CD14-positive monocyte (primary cell): Measurements from ENCODE around the gene STXBP6. TPM values are rescaled to one million over a fixed set of nuclear protein-coding genes. Genes with fewer than 3 reads are reported as not detected.

ENCODE experiments used
- DNase-seq, 3 donors: peaks; one replicate each; pipeline ENCODE4 v3.0.0-alpha.2; 2011 to 2022
- H2AFZ ChIP-seq: 2 replicates; pipeline ENCODE4 v1.6.0; 2012; ENCODE audit warnings: mild to moderate bottlenecking, low read depth, low read length, inconsistent platforms; ENCODE audit not compliant: insufficient read depth, poor library complexity, severe bottlenecking
- H3K27ac ChIP-seq, 2 donors: 1 replicate in 1 of 2; 2 replicates in 1 of 2; pipeline ENCODE4 v1.5.1; 2012 to 2013; ENCODE audit warnings: low read length in 2 of 2, control low read depth in 1 of 2, inconsistent platforms in 1 of 2, low read depth in 1 of 2, mild to moderate bottlenecking in 1 of 2
- H3K27me3 ChIP-seq, 2 donors: one replicate each; pipeline versions ENCODE4 v1.6.0 to v1.6.1; 2011 to 2013; ENCODE audit warnings: low read length in 2 of 2; ENCODE audit not compliant: control insufficient read depth in 2 of 2, insufficient read depth in 2 of 2
- H3K36me3 ChIP-seq, 2 donors: replicated peaks in 1 of 2; 1 replicate in 1 of 2; 2 replicates in 1 of 2; pipeline versions ENCODE4 v1.5.1 to v1.6.1; 2012 to 2013; ENCODE audit warnings: low read length in 2 of 2, control low read depth in 1 of 2, inconsistent platforms in 1 of 2, mild to moderate bottlenecking in 1 of 2; ENCODE audit not compliant: insufficient read depth in 2 of 2, control insufficient read depth in 1 of 2
- H3K4me1 ChIP-seq, 2 donors: 1 replicate in 1 of 2; 2 replicates in 1 of 2; pipeline versions ENCODE4 v1.5.1 to v1.6.1; 2012 to 2013; ENCODE audit warnings: low read length in 2 of 2, control low read depth in 1 of 2, inconsistent platforms in 1 of 2, mild to moderate bottlenecking in 1 of 2, moderate library complexity in 1 of 2; ENCODE audit not compliant: insufficient read depth in 2 of 2, control insufficient read depth in 1 of 2
- H3K4me2 ChIP-seq: replicated peaks from 2 replicates; pipeline ENCODE3; 2012; ENCODE audit warnings: low read length, moderate library complexity, mild to moderate bottlenecking; ENCODE audit not compliant: poor library complexity, severe bottlenecking; ENCODE audit errors: extremely low read depth
- H3K4me3 ChIP-seq, 3 experiments: fragments of 200-600 bp in 1 of 3; sonication (generic) in 1 of 3; replicated peaks in 1 of 3; 1 replicate in 2 of 3; 2 replicates in 1 of 3; pipeline ENCODE4 v1.5.1; 2011 to 2013; ENCODE audit warnings: low read length in 3 of 3, mild to moderate bottlenecking in 3 of 3, control low read depth in 2 of 3, low read depth in 2 of 3, inconsistent platforms in 1 of 3, moderate library complexity in 1 of 3
- H3K79me2 ChIP-seq: 2 replicates; pipeline ENCODE4 v1.6.0; 2012; ENCODE audit warnings: mild to moderate bottlenecking, control low read depth, inconsistent platforms, low read length, moderate library complexity; ENCODE audit not compliant: insufficient read depth
- H3K9ac ChIP-seq: 2 replicates; pipeline ENCODE4 v1.6.0; 2017; ENCODE audit warnings: low read length, mild to moderate bottlenecking; ENCODE audit not compliant: insufficient read depth, poor library complexity, severe bottlenecking
- H3K9me3 ChIP-seq, 2 donors: replicated peaks in 1 of 2; 1 replicate in 1 of 2; 2 replicates in 1 of 2; pipeline versions ENCODE4 v1.5.1 to v1.6.1; 2012 to 2013; ENCODE audit warnings: low read length in 2 of 2, control low read depth in 1 of 2; ENCODE audit not compliant: control insufficient read depth in 1 of 2, insufficient read depth in 1 of 2
- H4K20me1 ChIP-seq: 2 replicates; pipeline ENCODE4 v1.6.0; 2012; ENCODE audit warnings: mild to moderate bottlenecking, low read length, control low read depth, moderate library complexity; ENCODE audit not compliant: insufficient read depth
- H3K27ac Mint-ChIP-seq, 7 donors: one replicate each; pipeline ENCODE4 v1.8.0; 2020; ENCODE audit warnings: mild to moderate bottlenecking in 7 of 7, mixed read lengths in 7 of 7, moderate library complexity in 6 of 7, inconsistent platforms in 2 of 7
- H3K27me3 Mint-ChIP-seq, 3 donors: one replicate each; pipeline ENCODE4 v1.8.0; 2021 to 2022; ENCODE audit warnings: low read depth in 3 of 3, mild to moderate bottlenecking in 3 of 3, mixed read lengths in 3 of 3, moderate library complexity in 3 of 3, inconsistent platforms in 1 of 3
- H3K36me3 Mint-ChIP-seq, 2 donors: one replicate each; pipeline ENCODE4 v1.8.0; 2020; ENCODE audit warnings: mixed read lengths in 2 of 2, inconsistent platforms in 1 of 2, mild to moderate bottlenecking in 1 of 2
- H3K4me1 Mint-ChIP-seq: one replicate; pipeline ENCODE4 v1.8.0; 2020; ENCODE audit warnings: mild to moderate bottlenecking, mixed read lengths
- H3K4me3 Mint-ChIP-seq, 2 donors: one replicate each; pipeline ENCODE4 v1.8.0; 2020; ENCODE audit warnings: mild to moderate bottlenecking in 2 of 2, mixed read lengths in 2 of 2, moderate library complexity in 1 of 2
- H3K9me3 Mint-ChIP-seq, 7 donors: one replicate each; pipeline ENCODE4 v1.8.0; 2020 to 2022; ENCODE audit warnings: mixed read lengths in 7 of 7, mild to moderate bottlenecking in 6 of 7, moderate library complexity in 6 of 7, inconsistent platforms in 2 of 7
- CTCF ChIP-seq: fragments of 200-600 bp; IDR thresholded peaks from one replicate; pipeline ENCODE4 v1.8.0; 2022; ENCODE audit warnings: antibody characterized with exemption, mild to moderate bottlenecking
- WGBS: methylation state at CpG from one replicate; pipeline ENCODE4 v1.1.5; 2013; ENCODE audit warnings: missing lambda C conversion rate; ENCODE audit not compliant: insufficient coverage; 5-methylcytosine and 5-hydroxymethylcytosine counted together
- intact Hi-C, 2 donors: fragments of 100-400 bp; cut with micrococcal nuclease; formaldehyde crosslinking; loops; one replicate each; pipeline versions ENCODE4 v1.15.0 to v1.15.1; 2023
- polyA plus RNA-seq, 3 donors: library from polyadenylated mRNA; depleted of rRNA in 1 of 3; unstranded in 2 of 3; stranded (reverse) in 1 of 3; fragments of 300-500 nt in 2 of 3; fragments of >200 nt in 1 of 3; fragmentation: Illumina TruSeq in 2 of 3; gene quantifications; 1 replicate in 2 of 3; 2 replicates in 1 of 3; pipeline ENCODE4 v1.2.3, GENCODE V29; 2012 to 2021

Gene STXBP6
- polyA plus RNA-seq, 3 donors: 0.05 to 0.25 (median 0.08) TPM

DNA sequence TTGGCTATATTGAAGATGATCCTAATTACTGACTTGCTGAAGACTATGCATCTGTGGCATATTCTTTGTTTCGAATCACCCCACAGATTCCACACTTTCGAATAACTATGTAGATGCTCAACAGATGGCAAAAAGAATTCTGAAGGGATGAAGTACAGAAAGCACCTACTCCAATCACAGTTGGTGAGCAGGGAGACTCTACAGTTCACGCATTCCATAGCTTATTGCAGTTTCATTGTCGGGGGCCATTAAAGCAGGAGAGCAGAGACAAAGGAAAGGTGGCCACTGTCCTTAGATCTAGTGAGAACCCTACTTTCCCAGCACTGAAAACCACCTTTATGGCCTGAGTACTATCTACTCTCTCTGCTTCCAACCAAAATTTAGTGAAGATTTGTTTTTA is 191.9 kb downstream of the STXBP6 start:
- no peak for DNase-seq
- intact Hi-C loops: no loop called here
- Mint-ChIP-seq H3K27ac (no peak overlapping the region), H3K4me3 (no peak overlapping the region), H3K36me3 (no peaks in the 10 kb centered on the region), H3K27me3 (peaks cover 0 to 2% (median 2%) of the 10 kb centered on the region in 3 donors), H3K4me1 (peaks cover 4% of the 10 kb centered on the region), H3K9me3 (peaks cover 0 to 2% (median 0%) of the 10 kb centered on the region in 7 donors)
- Histone ChIP-seq H3K27me3 (peaks cover 0 to 2% of the 10 kb centered on the region in 2 donors), H3K79me2 (no peaks in the 10 kb centered on the region), H3K9ac (no peak overlapping the region), H3K4me3 (no peak overlapping the region), H3K4me1 (no peaks in the 10 kb centered on the region), H2AFZ (no peak overlapping the region), H4K20me1 (no peaks in the 10 kb centered on the region), H3K27ac (no peak overlapping the region), H3K9me3 (no peaks in the 10 kb centered on the region), H3K4me2 (no peak overlapping the region), H3K36me3 (no peaks in the 10 kb centered on the region)
- TF ChIP-seq CTCF: no peak
- WGBS: no CpG with 5 or more reads among the region's 4 CpGs

GRCh38 chr14:24857277-24857676 is 192.7 kb downstream of the STXBP6 start:
- H3K27me3 ChIP-seq: peaks cover 0 to 2% of the 10 kb centered on the region in 2 donors
- no peak for TF ChIP-seq CTCF
- H3K4me2 ChIP-seq: no peak overlapping the region
- H3K79me2 ChIP-seq: no peaks in the 10 kb centered on the region
- H4K20me1 ChIP-seq: no peaks in the 10 kb centered on the region
- DNase-seq: no peak
- H3K9me3 Mint-ChIP-seq: peaks cover 0 to 2% (median 0%) of the 10 kb centered on the region in 7 donors
- peaks cover 5% of the 10 kb centered on the region for H3K4me1 Mint-ChIP-seq
- H3K36me3 Mint-ChIP-seq: no peaks in the 10 kb centered on the region
- H3K27ac ChIP-seq: no peak overlapping the region
- peaks cover 0 to 2% (median 2%) of the 10 kb centered on the region in 3 donors for H3K27me3 Mint-ChIP-seq
- H3K36me3 ChIP-seq: no peaks in the 10 kb centered on the region
- no peak overlapping the region for H3K4me3 ChIP-seq
- peaks cover 0 to under 1% of the 10 kb centered on the region in 2 donors for H3K4me1 ChIP-seq
- no peak overlapping the region for H3K27ac Mint-ChIP-seq
- no CpG with 5 or more reads among the region's 1 CpG for WGBS
- H2AFZ ChIP-seq: no peak overlapping the region
- H3K9ac ChIP-seq: no peak overlapping the region
- H3K4me3 Mint-ChIP-seq: no peak overlapping the region
- intact Hi-C loops: no loop called here
- no peaks in the 10 kb centered on the region for H3K9me3 ChIP-seq
